ENCODE data around the gene SIRPD.
A peak's percentile ranks its signal among the peaks of the same experiment; 100 is the strongest.

DNA sequence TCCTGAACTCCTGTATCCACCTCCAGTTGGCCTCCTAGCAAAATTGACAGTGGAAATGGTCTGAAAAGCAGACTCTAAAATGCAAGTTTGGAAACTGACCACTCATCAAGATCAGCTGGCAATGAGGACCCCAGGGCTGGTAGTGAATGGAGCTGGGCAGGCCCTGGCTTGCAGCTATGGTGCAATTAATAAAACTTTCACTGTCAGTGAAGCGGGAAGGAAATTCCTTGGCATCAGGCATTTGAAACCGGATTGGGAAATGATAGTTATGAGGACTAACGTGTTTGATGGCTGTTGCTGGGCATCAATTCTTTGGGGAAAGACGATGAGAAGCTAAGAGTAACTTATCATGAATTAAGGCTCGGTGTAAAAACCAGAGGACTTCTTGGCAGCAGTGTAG is 43.2 kb upstream of the SIRPD start:
- TF ChIP-seq POLR2A (IDR thresholded peaks at IDR 0.05) (no peak), POLR2AphosphoS5 (IDR thresholded peaks at IDR 0.05) (peak; percentile 9)
